ELF-1 (cell line): ENCODE results near the gene SLC25A22.
A peak's percentile ranks its signal among the peaks of the same experiment; 100 is the strongest.

Source experiments
- DNase-seq: peaks from one replicate; pipeline ENCODE4 v3.0.0-alpha.2; 2016; ENCODE audit warnings: low read depth, low spot score

The SLC25A22 gene

DNA sequence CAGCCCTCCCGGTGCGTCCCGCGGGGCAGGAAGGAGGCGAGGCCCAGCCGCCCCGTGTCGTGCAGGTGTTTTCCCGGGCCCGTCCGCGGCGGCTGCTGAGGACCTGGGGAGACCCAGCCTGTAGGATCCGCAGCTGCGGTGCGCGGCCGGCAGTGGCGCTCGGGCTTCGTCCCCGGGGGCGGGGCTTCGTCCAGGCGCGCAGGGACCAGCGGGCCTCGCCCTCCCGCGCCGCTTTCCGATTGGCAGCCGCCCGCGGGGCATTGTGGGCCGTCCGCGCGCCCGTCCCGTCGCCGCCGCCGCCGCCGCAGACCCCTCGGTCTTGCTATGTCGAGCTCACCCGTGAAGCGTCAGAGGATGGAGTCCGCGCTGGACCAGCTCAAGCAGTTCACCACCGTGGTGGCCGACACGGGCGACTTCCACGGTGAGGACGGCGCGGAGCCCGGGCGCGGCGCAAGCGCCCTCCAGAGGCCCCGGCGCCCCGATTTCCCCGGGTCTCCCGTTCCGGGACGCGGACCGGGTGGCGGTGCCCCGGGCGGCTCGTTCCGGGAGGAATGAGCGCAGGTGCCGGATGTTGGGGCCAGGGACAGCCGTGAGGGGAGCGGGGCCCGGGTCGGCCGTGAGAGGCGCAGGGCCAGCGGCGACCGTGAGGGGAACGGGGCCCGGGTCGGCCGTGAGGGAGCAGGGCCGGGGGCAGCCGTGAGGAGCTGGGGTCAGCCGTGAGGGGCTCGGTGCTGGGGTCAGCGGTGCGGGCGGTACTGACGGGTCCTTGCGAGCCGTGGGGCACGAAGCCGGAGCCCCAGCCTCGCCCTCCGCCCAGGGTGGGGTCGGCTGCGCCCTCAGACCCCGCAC, 50.7 kb downstream of the SLC25A22 start, which contains the start of gene TALDO1:
Gene TALDO1 (plus strand): TSS at position 307 of the 849 bp plus-strand sequence. CDS start 18 bp downstream, at position 325.
- DNase-seq = peak; percentile 94

DNA sequence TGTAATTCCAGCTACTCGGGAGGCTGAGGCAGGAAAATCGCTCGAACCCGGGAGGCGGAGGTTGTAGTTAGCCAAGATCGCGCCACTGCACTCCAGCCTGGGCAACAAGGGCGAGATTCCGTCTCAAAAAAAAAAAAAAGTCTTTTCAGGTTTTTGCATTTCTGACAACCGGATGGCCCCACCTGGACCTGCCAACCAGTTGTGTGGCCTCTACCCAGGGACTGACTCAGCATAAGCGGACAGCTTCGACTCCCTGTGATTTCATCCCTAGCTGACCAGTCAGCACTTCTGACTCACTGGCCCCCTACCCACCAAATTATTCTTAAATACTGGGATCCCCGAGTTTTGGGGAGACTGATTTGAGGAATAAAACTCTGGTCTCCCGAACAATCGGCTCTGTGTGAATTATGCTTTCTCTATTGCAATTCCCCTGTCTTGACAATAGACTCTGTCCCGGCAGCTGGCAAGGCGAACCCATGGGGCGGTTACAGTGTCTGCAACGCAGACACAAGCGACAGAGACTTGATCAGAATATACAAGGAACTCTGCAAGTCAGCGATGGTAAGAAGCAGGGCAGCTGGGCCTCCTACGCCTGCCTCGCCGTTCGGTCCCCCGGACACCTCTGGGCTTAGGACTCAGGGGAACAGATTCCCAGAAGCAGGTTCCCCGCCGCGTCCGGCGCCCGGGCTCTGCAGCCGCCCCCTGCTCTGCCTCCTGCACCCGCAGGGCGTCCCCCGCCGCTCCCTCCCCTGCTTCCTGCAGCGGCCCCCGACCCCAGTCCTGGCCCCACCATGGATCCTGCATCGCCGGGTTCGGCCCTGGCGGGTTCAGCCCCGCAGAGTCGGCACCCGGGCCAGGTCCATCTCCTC, 51.6 kb downstream of the SLC25A22 start:
- no peak for DNase-seq

DNA sequence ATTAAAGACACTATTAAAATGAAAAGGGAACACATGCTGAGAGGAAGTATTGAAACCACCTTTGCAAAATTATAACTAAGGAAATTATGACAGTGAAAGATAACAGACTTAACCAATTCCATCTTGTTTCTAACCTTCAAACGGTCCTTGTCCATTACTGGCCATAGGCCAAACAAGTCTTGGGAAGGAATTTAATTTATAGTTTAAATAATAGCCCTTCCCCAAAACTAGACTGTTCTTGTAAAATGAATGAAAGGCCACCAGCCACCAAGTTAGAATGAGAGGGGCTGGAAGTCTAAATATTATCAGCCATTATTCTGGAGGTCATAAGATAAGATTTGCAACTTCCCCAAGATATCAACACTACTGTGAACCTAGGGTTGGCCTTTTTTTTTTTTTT, 52.7 kb downstream of the SLC25A22 start:
- DNase-seq = no peak

DNA sequence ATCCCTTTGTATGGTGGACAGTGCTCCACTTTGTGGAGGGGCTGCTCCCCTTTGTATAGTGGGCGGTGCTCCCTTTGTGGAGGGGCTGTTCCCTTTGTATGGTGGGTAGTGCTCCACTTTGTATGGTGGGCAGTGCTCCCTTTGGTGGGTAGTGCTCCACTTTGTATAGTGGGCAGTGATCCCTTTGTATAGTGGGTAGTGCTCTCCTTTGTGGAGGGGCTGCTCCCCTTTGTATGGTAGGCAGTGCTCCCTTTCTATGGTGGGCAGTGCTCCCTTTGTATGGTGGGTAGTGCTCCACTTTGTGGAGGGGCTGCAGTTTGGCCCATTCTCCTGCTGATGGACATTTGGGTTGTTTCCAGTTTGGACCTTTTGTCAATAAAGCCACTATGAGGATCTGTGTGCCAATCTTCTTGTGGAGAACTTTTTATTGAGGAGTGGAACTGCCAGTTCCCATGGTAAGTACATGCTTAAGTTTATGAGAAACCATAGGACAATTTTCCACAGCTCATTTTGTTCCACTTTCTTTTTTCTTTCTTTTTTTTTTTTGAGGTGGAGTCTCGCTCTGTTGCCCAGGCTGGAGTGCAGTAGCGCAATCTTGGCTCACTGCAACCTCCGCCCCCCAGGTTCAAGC, 55.4 kb downstream of the SLC25A22 start:
- DNase-seq = no peak

DNA sequence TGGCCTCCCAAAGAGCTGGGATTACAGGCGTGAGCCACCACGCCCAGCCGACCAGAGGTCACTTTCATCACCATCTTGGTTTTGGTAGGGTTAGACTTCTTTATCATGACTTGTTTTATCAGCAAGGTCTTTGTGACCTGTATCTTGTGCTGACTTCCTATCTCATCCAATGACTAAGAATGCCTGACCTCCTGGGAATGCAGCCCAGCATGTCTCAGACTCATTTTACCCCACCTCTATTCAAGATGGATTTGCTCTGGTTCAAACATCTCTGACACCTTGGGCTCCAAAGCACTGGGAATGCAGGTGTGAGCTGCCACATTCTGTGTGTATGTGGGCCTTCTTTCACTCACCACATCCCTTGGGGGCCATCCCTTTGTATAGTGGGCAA, 55.9 kb downstream of the SLC25A22 start:
- DNase-seq = no peak
